OCI-LY1 (cell line): Measurements from ENCODE around the gene RGP1.

Source experiments
- EZH2 ChIP-seq: fragments of 200-600 bp; sonication (generic), shearing (Covaris generic); IDR thresholded peaks from 2 replicates; pipeline ENCODE4 v1.8.0; 2017; ENCODE audit warnings: borderline replicate concordance, mixed run types, mild to moderate bottlenecking, antibody characterized with exemption, low read length, moderate library complexity, mixed read lengths
- TF ChIP-seq, protein P1 (sequence below): fragments of 200-600 bp; sonication (generic), shearing (Covaris generic); IDR thresholded peaks from 2 replicates; pipeline ENCODE4 v1.5.1; 2017; ENCODE audit warnings: mild to moderate bottlenecking, antibody characterized with exemption, low read length, moderate library complexity, mixed read lengths

DNA sequence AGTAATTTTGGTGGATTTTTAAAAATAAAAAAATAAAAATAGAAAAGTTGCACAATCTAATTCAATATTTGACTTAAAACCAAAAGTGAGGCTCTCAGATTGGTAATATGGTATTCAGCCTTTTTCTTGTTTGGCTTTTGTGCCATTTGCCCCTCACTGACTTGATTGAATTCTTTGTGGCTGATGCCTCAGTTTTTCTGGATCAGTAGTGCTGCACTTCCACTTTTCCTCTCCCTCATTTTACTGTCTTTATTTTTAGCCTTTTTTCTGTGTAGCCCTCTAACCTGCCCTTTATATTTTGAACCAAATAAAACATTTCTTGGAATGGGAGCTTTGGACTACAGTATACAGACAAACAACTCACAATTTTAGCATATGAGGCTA, 8.8 kb downstream of the RGP1 start:
- TF ChIP-seq, protein P1, sequence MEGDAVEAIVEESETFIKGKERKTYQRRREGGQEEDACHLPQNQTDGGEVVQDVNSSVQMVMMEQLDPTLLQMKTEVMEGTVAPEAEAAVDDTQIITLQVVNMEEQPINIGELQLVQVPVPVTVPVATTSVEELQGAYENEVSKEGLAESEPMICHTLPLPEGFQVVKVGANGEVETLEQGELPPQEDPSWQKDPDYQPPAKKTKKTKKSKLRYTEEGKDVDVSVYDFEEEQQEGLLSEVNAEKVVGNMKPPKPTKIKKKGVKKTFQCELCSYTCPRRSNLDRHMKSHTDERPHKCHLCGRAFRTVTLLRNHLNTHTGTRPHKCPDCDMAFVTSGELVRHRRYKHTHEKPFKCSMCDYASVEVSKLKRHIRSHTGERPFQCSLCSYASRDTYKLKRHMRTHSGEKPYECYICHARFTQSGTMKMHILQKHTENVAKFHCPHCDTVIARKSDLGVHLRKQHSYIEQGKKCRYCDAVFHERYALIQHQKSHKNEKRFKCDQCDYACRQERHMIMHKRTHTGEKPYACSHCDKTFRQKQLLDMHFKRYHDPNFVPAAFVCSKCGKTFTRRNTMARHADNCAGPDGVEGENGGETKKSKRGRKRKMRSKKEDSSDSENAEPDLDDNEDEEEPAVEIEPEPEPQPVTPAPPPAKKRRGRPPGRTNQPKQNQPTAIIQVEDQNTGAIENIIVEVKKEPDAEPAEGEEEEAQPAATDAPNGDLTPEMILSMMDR: no peak
- no peak for TF ChIP-seq EZH2
